Nucleus accumbens (tissue), 56 donors: ENCODE data around the gene SETD2.
"Not testable (repeated sequence)": the region's sequence is repeated elsewhere in the genome, so short reads cannot be mapped to it uniquely, and the experiment has no call there.

ENCODE experiments used
- DNase-seq, 56 donors: peaks; one replicate each; lab custom pipeline; 2025; lab: John Stamatoyannopoulos, UW

Gene SETD2

GRCh38 chr3:47158208-47158607, 5.7 kb downstream of the SETD2 start:
- no peak for DNase-seq

- no peak for DNase-seq
Measured at GRCh38 chr3:47156396-47156795, 7.5 kb downstream of the SETD2 start.

DNA sequence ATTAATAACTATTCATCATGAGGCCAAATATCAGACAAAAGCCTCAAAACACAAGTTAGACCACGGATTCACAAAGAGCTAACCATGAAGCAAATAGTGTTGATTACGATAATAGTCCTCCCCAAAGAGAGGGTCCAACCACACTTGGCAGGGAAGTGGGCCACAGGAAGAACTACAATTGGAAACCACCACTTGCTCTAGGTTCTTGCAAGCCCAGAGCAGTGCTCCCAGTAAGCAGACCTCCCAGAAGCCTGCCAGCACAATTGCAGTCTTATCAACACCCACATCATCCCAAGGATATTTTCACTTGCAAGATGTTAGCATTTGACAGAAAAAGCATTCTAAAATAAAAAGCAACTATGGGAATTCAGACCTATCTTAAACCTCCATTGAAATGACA, 11.3 kb downstream of the SETD2 start:
- DNase-seq, result peak in 8 of 56 donors; percentile 1 to 33 (median 5)

DNA sequence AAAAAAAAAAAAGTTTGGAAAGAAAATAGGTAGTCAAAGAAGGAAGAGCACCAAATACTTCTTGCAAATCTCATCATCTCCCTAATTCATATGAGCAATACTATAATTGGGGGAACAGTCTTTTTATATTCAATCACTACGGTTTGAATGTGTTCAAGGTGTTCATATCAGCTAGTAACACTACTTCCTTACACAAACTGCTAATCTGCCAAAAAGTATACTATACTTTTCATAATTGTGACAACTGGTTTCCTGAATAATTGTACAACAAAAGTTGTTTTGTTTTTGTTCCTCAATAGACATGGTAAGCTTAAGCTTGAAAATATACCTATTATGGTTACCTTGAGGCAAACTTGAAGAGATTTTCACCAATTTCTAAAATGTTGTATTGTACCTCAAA, 12.1 kb downstream of the SETD2 start:
- no peak for DNase-seq

- no peak for DNase-seq
Measured at GRCh38 chr3:47149339-47149933, 14.5 kb downstream of the SETD2 start.

DNA sequence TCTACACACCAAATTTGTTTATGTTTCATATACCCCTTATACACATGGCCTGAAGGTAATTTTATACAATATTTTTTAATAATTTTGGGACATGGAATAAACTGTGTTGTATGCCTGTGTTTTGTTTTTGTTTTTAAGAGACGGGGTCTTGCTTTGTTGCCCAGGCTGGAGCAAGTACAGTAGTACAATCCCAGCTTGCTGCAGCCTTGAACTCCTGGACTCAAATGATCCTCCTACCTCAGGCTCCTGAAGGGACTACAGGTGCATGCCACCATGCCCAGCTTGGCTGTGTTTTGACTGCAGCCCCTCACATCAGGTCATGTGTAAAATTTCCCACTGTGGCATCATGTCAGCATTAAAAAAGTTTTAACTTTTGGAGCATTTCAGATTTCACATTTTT, 18.6 kb downstream of the SETD2 start:
- no peak for DNase-seq

GRCh38 chr3:47143068-47143467, 20.8 kb downstream of the SETD2 start:
- DNase-seq, result no peak

DNA sequence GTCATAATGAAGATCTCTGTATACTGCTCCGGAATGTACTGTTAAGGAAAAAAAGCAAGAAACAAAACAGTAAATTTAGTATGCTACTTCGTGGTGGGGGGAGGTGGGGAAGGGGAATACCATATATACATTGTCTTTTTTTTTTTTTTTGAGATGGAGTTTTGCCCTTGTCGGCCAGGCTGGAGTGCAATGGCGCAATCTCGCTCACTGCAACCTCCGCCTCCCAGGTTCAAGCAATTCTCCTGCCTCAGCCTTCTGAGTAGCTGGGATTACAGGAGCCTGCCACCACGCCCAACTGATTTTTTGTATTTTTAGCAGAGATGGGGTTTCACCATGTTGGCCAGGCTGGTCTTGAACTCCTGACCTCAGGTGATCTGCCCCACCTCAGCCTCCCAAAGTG, 21.4 kb downstream of the SETD2 start:
- not testable (repeated sequence) for DNase-seq

- not testable (repeated sequence) for DNase-seq
Measured at GRCh38 chr3:47140973-47141461, 22.9 kb downstream of the SETD2 start.

DNA sequence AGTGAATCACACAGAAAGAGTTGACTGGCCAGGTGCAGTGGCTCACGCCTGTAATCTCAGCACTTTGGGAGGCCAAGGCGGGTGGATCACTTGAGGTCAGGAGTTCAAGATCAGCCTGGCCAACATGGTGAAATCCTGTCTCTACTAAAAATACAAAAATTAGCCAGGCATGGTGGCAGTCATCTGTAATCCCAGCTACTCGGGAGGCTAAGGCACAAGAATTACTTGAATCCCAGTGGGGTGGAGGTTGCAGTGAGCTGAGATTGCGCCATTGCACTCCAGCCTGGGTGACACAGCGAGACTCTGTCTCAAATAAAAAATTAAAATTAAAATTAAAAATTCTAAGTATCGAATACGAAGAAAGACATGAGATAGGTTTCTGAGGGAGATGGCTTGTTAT, 23.4 kb downstream of the SETD2 start:
- DNase-seq, result not testable (repeated sequence)

DNA sequence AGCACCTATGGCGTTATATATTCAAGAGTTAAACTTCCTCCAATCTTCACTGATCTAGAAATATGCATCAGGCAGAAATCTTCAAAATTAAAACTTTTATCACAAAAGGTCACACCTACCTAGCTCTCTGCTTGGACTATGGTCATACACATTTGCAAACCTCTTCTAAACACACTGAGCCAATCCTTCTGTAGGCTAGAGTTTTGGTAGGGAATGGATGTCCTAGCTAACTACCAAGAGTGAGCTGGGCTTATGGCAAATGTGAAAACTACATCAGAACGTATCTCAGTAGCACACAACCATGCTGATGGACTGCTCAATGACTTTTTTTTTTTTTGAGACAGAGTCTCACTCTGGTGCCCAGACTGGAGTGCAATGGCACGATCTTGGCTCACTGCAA, 29.6 kb downstream of the SETD2 start:
- no peak for DNase-seq

GRCh38 chr3:47133641-47134040, 30.3 kb downstream of the SETD2 start:
- DNase-seq, result no peak

GRCh38 chr3:47130557-47130956, 33.4 kb downstream of the SETD2 start:
- no peak for DNase-seq

GRCh38 chr3:47128137-47128536, 35.8 kb downstream of the SETD2 start:
- no peak for DNase-seq

GRCh38 chr3:47123857-47124256, 40.1 kb downstream of the SETD2 start:
- DNase-seq, result no peak

- no peak for DNase-seq
Measured at GRCh38 chr3:47121409-47121808, 42.5 kb downstream of the SETD2 start.

DNA sequence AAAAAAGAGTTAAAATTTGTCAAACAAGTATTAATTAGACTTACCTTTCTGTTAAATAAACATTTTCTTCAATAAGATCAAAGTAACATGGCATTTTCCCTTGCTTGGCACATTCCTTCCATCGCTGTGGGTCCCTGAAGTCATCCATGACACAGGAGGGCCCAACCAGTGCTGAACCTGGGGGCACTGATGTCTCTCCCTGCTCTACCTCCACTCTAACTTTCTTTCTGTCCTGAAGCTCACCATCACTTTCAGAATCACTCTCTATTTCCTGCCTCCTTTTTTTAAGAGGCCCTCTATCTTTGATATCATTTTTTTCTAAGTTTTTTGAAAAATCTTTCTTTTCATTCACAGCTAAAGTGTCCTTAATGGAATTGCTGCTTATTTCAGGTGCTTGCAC, 43.8 kb downstream of the SETD2 start:
- DNase-seq, result no peak

DNA sequence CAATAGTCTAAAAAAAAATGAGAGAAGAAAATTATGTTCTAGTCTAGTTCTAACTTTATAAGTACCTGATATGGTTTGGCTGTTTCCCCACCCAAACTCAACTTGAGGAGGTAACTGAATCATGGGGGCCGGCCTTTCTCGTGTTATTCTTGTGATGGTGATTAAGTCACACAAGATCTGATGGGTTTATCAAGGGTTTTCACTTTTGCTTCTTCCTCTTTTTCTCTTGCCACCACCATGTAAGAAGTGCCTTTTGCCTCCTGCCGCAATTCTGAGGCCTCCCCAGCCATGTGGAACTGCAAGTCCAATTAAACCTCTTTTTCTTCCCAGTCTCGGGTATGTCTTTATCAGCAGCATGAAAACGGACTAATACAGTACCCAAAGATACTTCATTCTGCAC, 44.5 kb downstream of the SETD2 start:
- not testable (repeated sequence) for DNase-seq

DNA sequence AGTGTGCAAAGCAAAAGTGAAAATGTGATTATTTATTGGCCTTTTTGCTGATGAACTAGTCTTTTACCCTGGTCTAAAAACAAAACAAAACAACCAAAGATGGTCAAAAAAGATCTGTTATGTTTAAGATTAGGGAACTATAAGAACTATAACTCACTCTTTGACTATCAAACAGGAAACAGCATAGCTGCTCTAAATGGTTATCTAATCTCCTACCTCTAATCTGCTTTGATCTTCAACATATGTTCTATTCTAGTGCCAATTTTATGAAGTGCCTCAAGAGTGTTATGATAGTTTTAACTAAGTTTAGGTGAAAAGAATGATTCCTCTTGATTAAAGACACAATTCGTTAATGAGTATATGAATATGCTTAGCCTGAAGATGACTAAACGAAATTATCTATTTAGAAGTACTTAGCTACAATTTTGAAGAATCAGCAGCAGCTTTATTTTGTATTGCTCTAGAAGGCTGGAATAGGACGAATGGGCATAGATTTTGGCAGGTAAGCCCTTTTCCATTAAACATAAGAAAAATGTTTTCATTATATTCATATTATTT, 46.0 kb downstream of the SETD2 start:
- no peak for DNase-seq

- not testable (repeated sequence) for DNase-seq
Measured at GRCh38 chr3:47115524-47115923, 48.4 kb downstream of the SETD2 start.

- no peak for DNase-seq
Measured at GRCh38 chr3:47113669-47114365, 50.1 kb downstream of the SETD2 start.

DNA sequence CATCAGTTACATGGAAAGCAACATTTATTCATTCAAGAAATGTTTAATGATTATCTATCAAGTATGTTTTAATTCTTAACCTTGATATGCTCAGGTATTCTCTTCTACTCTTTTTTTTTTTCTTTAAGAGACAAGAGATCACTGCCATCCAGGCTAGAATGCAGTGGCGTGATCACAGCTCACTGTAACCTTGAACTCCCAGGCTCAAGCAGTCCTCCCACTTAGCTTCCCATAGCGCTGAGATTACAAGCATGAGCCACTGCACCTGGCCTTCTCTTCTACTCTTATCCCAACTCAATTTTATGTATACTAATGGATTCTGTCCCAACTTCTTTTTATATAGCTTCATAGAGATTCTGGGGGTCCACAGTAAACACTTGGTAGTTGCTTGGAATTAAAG, 50.9 kb downstream of the SETD2 start:
- no peak for DNase-seq
